ENCODE measurements around the gene REG3G.

GRCh38 chr2:79000008-79000576, 25.4 kb upstream of the REG3G start:
- TF ChIP-seq, protein P1, sequence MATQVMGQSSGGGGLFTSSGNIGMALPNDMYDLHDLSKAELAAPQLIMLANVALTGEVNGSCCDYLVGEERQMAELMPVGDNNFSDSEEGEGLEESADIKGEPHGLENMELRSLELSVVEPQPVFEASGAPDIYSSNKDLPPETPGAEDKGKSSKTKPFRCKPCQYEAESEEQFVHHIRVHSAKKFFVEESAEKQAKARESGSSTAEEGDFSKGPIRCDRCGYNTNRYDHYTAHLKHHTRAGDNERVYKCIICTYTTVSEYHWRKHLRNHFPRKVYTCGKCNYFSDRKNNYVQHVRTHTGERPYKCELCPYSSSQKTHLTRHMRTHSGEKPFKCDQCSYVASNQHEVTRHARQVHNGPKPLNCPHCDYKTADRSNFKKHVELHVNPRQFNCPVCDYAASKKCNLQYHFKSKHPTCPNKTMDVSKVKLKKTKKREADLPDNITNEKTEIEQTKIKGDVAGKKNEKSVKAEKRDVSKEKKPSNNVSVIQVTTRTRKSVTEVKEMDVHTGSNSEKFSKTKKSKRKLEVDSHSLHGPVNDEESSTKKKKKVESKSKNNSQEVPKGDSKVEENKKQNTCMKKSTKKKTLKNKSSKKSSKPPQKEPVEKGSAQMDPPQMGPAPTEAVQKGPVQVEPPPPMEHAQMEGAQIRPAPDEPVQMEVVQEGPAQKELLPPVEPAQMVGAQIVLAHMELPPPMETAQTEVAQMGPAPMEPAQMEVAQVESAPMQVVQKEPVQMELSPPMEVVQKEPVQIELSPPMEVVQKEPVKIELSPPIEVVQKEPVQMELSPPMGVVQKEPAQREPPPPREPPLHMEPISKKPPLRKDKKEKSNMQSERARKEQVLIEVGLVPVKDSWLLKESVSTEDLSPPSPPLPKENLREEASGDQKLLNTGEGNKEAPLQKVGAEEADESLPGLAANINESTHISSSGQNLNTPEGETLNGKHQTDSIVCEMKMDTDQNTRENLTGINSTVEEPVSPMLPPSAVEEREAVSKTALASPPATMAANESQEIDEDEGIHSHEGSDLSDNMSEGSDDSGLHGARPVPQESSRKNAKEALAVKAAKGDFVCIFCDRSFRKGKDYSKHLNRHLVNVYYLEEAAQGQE (IDR thresholded peaks at IDR 0.05; ENCODE audit: insufficient read depth in 1 of 2, low read depth in 2 of 2, low read length in 2 of 2) = no peak
- TF ChIP-seq FOXP2 (optimal IDR thresholded peaks at IDR 0.05; ENCODE audit: borderline replicate concordance, extremely low read depth, extremely low read length, insufficient read depth) (no peak), POLR2AphosphoS5 (IDR thresholded peaks at IDR 0.05; ENCODE audit: low read depth, low read length) (no peak)

Measured in PFSK-1 (cell line).